HG02884 (cell line): Measurements from ENCODE around the gene NEK9.

Experiments
- ATAC-seq: cut with Tn5 transposase; IDR thresholded peaks from one replicate; pipeline ENCODE4 v1.9.1; 2021; ENCODE audit warnings: mild to moderate bottlenecking, moderate library complexity; ENCODE audit not compliant: unreplicated experiment

The NEK9 gene

GRCh38 chr14:75113932-75114539, 12.8 kb downstream of the NEK9 start:
- no peak for ATAC-seq

- no peak for ATAC-seq
These were observed 17.0 kb downstream of the NEK9 start for GRCh38 chr14:75109877-75110276.

GRCh38 chr14:75107186-75107585, 19.7 kb downstream of the NEK9 start:
- no peak for ATAC-seq

DNA sequence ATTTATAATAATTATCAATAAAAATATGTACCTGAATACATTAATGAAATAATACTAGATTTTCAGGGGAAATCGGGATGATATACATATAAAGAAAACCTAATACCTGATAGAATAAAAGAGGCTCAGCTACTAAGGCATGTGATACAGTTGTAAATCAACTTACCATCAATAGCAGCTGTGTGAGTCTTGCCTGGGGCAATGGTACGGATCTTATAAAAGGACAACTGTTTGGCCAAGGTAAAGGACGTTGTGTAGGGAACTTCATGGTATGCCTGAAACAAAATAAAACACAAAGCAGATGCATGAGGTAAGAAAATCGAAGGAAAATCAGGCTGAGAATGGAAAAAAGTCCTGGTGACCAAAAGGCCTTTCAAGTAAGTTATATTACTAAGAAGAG, 25.4 kb downstream of the NEK9 start:
- no peak for ATAC-seq

GRCh38 chr14:75098682-75099081, 28.2 kb downstream of the NEK9 start:
- ATAC-seq, result no peak

DNA sequence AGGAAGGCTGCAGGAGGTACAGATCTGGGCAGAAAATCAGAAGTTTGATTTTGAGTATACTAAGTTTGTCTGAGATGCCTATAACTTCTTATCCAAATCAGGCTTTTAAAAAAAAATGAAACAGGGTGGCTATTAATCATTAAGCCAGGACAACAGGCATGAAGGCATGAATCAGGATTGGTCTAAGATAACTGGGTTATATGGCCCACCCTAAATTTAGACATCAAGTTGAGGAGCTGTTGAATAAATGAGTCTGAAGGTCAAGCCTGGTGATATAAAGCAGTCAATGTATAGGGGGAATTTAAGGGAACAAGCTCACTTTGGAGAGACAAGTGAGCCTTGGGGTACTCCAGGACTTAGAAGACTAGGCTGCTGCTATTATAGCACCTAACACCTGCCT, 28.6 kb downstream of the NEK9 start:
- ATAC-seq, result no peak

DNA sequence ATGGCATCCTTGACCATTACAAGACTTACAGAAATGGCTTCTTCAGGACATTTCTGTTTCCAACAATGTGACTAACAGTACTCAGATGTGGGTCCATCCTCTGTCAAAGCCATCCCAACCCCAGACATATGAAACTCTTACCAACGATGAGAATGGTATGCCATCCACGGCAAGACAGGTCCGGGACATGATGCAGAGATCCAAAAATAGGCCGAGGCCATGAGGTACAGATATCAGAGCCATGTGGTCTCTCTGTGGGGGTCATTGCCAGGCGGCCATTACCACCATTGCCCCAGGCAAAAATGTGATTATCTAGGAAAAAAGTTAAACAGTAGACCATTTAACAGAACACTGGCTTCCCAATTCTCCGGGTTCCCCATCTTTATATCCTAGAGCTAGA, 29.9 kb downstream of the NEK9 start:
- no peak for ATAC-seq

- no peak for ATAC-seq
These were observed 31.2 kb downstream of the NEK9 start for GRCh38 chr14:75095690-75096089.

GRCh38 chr14:75094896-75095295, 32.0 kb downstream of the NEK9 start:
- no peak for ATAC-seq

- ATAC-seq, result no peak
These were observed 34.1 kb downstream of the NEK9 start for GRCh38 chr14:75092698-75093097.

DNA sequence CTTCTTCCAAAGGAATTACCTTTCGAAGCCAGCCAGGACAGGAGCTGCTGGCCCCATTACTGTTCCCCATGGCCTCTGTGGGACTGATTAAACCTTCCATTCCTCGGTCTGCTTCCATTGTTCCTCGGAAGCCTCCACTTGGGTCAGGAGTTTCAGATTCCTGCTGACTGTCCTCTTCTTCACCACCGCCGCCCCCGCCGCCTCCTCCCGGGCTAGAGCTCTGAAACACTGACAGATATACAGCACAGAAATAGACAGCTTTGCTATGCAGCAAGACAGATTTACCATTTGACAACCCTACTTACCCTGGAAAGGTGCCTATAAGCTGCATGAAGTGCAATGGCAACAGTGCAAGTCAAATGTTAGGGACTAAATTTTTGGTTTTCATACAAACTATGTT, 35.6 kb downstream of the NEK9 start:
- no peak for ATAC-seq

GRCh38 chr14:75090353-75090752, 36.5 kb downstream of the NEK9 start:
- no peak for ATAC-seq

DNA sequence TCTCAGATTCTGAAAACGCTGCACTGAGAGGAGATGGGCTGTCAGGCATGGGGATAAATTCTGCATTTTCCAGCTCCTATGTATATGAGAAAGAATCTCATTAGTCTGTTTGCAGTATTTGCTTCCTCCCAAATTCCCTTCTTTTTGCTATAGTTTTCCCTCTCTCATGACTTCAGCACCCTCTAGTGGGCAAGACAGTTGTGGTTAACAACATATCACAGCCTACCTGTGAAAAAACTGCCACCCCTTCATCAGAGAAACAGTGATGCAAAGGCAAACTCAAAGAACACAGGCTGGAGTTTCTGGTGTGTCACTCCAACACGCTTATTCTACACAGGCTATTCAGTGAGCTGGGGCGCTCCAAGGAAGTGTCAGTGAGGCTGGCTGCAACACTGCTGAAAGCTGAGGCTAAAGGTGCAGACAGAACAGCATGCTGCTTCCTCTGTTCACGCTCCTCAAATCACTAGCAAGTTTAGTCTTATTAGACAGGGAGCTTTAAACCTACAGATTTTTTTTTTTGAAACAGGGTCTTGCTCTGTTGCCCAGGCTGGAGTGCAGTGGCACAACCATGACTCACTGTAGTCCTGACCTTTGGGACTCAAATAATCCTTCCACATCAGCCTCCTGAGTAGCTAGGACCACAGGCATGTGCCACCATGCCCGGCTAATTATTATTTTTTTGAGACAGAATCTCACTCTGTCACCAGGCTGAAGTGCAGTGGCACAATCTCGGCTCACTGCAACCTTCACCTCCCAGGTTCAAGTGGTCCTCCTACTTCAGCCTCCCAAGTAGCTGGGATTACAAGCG, 38.1 kb downstream of the NEK9 start:
- ATAC-seq, result no peak

- no peak for ATAC-seq
These were observed 38.7 kb downstream of the NEK9 start for GRCh38 chr14:75088153-75088552.

DNA sequence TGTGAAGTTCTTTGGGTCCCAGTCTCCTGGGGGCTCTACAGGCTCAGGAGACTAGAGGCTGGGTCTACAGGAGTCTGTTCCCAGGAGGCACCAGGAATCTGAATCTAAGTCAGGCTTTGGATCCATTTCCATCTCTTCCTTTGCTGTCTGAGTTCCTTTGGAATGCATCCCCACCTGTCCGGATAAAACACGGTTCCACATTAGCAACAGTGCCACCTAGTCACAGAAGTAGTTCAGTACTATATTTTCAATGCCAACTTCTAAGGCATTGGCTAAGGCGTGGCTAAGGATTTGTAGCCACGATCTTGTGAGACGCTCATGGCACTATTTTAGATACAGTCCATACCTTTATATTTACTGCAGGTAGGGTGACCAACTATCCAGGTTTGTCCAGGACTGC, 42.3 kb downstream of the NEK9 start:
- no peak for ATAC-seq

DNA sequence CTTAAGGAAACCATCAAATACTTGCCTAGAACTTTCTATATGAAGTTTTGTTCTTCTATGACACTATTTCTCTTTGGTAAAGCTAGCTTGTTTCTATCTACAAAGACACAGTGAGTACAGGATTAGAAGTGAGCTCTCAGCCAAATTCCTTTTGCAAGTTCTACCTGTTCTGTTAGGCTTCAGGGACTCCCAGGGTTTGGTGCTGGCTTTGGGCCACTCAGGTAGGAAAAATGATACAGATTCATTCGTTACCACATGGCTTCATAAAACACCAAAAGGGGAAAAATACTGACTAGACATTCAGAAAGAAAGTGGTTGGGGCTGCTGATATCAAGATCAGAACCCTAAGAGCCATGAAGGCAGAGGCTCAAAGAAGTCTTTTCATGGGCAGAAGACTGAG, 43.6 kb downstream of the NEK9 start:
- no peak for ATAC-seq

GRCh38 chr14:75081660-75082229, 45.1 kb downstream of the NEK9 start:
- ATAC-seq, result no peak

DNA sequence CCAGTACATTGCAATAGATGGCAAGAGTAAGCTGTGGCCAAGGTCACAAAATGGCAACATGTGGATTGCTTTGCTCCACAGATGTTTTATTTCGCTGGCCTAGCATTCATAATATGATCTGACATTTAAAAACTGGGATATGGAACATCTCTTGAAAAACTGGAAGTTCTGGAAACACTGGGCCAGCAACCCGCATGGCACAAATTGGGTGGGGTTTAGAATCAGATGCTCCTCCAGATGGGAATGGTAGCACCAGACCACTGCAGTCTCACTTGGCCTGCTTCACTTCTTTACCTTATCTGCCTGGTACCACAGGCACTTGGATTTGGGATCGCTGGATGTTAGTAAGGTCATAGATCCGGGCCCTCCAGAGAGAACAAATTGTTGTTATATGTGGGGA, 47.3 kb downstream of the NEK9 start:
- ATAC-seq, result no peak

DNA sequence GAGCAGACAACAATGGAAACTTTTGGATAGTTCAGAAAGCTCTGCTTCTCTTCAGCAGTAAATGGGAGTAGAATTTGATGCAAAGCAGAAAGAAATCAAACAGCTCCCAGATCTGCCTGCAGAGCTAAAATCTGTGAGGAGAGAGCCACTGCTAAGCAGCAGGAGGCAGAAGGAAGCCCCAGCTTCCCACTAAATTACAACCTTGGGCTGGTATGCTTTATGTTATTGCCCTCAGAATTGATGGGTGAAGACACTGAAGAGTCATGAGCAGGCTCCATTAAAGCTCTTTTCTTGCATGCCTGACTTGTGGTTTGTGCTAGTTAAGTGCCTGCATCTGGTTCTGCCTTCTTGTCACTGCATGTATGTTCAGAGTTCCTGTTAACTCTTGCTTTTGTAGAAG, 49.1 kb downstream of the NEK9 start:
- no peak for ATAC-seq

- ATAC-seq, result no peak
These were observed 56.5 kb downstream of the NEK9 start for GRCh38 chr14:75070383-75070782.

DNA sequence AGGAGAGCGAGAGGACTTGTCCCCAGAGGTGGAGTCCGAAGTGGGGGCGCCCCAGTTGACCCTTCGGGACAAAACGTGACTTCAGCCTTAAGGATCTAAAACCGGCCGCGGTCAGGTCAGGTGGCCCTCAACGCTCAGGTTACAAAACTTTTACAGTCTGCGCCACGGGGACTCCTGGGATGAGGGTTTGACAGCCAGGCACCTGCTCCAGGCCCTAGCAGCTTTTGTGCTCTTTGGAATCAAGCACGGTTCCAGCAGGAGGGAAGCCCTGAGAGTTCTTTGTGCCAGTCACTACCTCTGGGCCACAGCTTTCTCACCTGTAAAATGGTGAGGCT, 57.1 kb downstream of the NEK9 start:
- ATAC-seq, result no peak

DNA sequence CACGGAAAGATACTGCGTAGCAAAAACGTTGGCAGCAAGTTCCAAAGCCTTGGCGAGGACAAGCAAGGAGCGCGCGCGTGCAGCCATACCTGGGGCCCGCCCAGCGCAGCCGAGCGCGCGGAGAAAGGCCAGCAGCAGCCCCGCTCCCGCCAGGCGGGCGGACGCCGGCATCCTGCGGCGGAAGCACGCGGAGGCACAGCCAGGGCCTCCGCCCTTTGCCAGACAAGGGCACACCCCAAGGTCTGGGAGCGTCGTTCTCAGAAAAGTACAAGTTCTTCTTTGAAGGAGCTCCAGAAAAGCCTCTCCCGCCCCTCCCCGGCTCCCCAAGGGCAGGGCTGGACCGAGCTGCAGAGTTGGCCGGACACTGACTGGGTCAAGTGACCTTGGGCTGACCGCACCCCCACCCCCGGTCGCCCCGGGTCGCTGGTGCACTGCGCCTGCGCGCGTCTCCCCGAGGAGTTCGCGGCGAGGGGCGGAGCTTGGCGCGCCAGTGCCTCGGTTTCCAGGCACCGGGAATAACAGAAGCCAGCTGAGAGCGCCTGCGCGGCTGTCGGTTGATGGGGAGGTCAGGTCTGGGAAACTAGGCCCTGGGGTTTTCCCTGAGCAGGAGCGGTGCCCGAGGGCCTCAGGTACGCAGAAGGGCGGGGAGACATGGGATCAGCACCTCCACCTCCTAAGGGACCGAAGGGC, 57.6 kb downstream of the NEK9 start, which contains the start of gene ZC2HC1C:
TSS of gene ZC2HC1C (plus strand) at position 521 of the 690 bp plus-strand sequence. CDS start 933 bp downstream, outside the sequence.
- peak; percentile 61 for ATAC-seq
